ENCODE measurements around the gene CSNK1E.
A peak's percentile ranks its signal among the peaks of the same experiment; 100 is the strongest.

CSNK1E gene

GRCh38 chr22:38305471-38306448 is 11.5 kb downstream of the CSNK1E start:
- Histone ChIP-seq H3K9me3 (ENCODE audit: control insufficient read depth in 5 of 5, low read length in 5 of 5) (no peaks in the 10 kb centered on the region), H3K36me3 (ENCODE audit: control insufficient read depth in 5 of 5, insufficient read depth in 5 of 5, low read length in 5 of 5) (peaks cover 0 to 57% (median 44%) of the 10 kb centered on the region in 5 donors), H3K4me1 (ENCODE audit: control insufficient read depth in 5 of 5, insufficient read depth in 5 of 5, low read length in 5 of 5) (peaks cover 22 to 64% (median 60%) of the 10 kb centered on the region in 5 donors), H3K9ac (ENCODE audit: low read length in 5 of 5) (peak overlapping the region in 2 of 5 donors; percentile 14 to 59), H3K27ac (ENCODE audit: low read depth, low read length) (peak overlapping the region; percentile 82), H3K4me3 (ENCODE audit: low read depth in 1 of 5, low read length in 5 of 5) (peak overlapping the region in 1 of 5 donors; percentile 30), H3K27me3 (ENCODE audit: control insufficient read depth in 5 of 5, insufficient read depth in 4 of 5, low read length in 5 of 5) (no peaks in the 10 kb centered on the region)

DNA sequence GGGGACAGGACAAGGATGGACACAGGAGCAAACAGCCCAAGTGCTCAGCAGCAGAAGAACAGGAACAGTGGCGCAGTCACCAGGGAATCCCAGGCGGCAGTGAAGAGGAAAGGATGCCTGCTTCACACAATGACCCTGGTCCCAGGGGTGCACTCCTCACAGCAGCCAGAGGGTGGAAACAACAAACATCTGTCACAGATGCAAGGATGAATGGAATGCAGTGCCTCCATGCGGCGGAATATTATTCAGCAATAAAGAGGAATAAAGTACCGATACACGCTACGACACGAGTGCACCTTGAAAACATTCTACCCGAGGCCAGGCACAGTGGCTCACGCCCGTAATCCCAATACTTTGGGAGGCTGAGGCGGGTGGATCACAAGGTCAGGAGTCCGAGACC is 12.7 kb downstream of the CSNK1E start:
- peak overlapping the region; percentile 82 for H3K27ac ChIP-seq (ENCODE audit: low read depth, low read length)
- H3K36me3 ChIP-seq (ENCODE audit: control insufficient read depth in 5 of 5, insufficient read depth in 5 of 5, low read length in 5 of 5), result peaks cover 0 to 57% (median 53%) of the 10 kb centered on the region in 5 donors
- no peaks in the 10 kb centered on the region for H3K27me3 ChIP-seq (ENCODE audit: control insufficient read depth in 5 of 5, insufficient read depth in 4 of 5, low read length in 5 of 5)
- H3K9me3 ChIP-seq (ENCODE audit: control insufficient read depth in 5 of 5, low read length in 5 of 5), result no peaks in the 10 kb centered on the region
- peak overlapping the region in 1 of 5 donors; percentile 27 for H3K9ac ChIP-seq (ENCODE audit: low read length in 5 of 5)
- H3K4me3 ChIP-seq (ENCODE audit: low read depth in 1 of 5, low read length in 5 of 5), result peak overlapping the region in 2 of 5 donors; percentile 1 to 11
- peaks cover 15 to 51% (median 48%) of the 10 kb centered on the region in 5 donors for H3K4me1 ChIP-seq (ENCODE audit: control insufficient read depth in 5 of 5, insufficient read depth in 5 of 5, low read length in 5 of 5)

DNA sequence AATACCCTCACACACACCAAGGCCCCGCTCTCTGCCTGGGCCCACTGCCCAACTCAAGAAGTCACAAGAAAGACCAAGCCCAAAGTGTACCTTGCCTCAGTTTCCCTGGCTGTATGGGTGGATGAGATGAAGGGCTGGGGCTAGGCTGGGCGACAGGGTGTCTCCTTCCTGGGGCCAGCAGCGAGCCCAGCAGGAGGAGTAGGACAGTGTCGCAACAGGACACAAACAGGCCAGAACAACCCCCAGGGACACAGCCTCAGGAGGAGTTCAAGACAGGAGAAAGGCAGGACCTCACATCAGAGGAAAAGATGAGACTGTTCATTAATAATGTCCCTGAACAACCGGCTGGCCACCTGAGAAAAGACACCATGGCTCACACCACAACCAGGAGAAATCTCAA is 13.3 kb downstream of the CSNK1E start:
- Histone ChIP-seq H3K4me3 (ENCODE audit: low read depth in 1 of 5, low read length in 5 of 5) (peak overlapping the region in 1 of 5 donors; percentile 11), H3K27ac (ENCODE audit: low read depth, low read length) (peak overlapping the region; percentile 82), H3K9me3 (ENCODE audit: control insufficient read depth in 5 of 5, low read length in 5 of 5) (no peaks in the 10 kb centered on the region), H3K9ac (ENCODE audit: low read length in 5 of 5) (peak overlapping the region in 2 of 5 donors; percentile 24 to 38), H3K36me3 (ENCODE audit: control insufficient read depth in 5 of 5, insufficient read depth in 5 of 5, low read length in 5 of 5) (peaks cover 0 to 60% (median 56%) of the 10 kb centered on the region in 5 donors), H3K27me3 (ENCODE audit: control insufficient read depth in 5 of 5, insufficient read depth in 4 of 5, low read length in 5 of 5) (no peaks in the 10 kb centered on the region), H3K4me1 (ENCODE audit: control insufficient read depth in 5 of 5, insufficient read depth in 5 of 5, low read length in 5 of 5) (peaks cover 15 to 46% (median 43%) of the 10 kb centered on the region in 5 donors)

DNA sequence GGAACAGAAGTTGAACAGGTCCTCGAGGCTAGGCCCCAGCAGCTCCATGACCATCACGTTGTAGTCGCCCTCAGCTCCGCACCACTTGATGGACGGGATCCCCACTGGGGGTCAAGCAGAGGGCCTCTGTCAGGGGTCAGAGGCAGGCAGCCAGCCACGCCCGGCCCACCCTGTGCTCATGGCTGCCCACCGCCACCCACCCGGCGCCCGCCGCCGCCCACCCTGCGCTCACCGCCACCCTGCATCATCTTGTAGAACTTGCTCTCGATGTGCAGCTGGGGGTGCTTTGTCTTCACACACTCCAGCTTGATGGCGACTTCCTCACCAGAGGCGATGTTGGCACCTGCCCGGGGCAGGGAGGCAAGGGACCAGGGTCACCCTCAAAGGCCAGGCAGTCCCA is 14.3 kb downstream of the CSNK1E start:
- peaks cover 13 to 38% (median 35%) of the 10 kb centered on the region in 5 donors for H3K4me1 ChIP-seq (ENCODE audit: control insufficient read depth in 5 of 5, insufficient read depth in 5 of 5, low read length in 5 of 5)
- H3K9ac ChIP-seq (ENCODE audit: low read length in 5 of 5), result peak overlapping the region in 1 of 5 donors; percentile 22
- H3K9me3 ChIP-seq (ENCODE audit: control insufficient read depth in 5 of 5, low read length in 5 of 5), result no peaks in the 10 kb centered on the region
- H3K4me3 ChIP-seq (ENCODE audit: low read depth in 1 of 5, low read length in 5 of 5), result no peak overlapping the region
- no peaks in the 10 kb centered on the region for H3K27me3 ChIP-seq (ENCODE audit: control insufficient read depth in 5 of 5, insufficient read depth in 4 of 5, low read length in 5 of 5)
- H3K27ac ChIP-seq (ENCODE audit: low read depth, low read length), result no peak overlapping the region
- peaks cover 0 to 61% (median 58%) of the 10 kb centered on the region in 5 donors for H3K36me3 ChIP-seq (ENCODE audit: control insufficient read depth in 5 of 5, insufficient read depth in 5 of 5, low read length in 5 of 5)

- peaks cover 0 to 81% (median 77%) of the 10 kb centered on the region in 5 donors for H3K36me3 ChIP-seq (ENCODE audit: control insufficient read depth in 5 of 5, insufficient read depth in 5 of 5, low read length in 5 of 5)
- H3K9ac ChIP-seq (ENCODE audit: low read length in 5 of 5), result no peak overlapping the region
- no peak overlapping the region for H3K27ac ChIP-seq (ENCODE audit: low read depth, low read length)
Observed at GRCh38 chr22:38300946-38301345, 16.3 kb downstream of the CSNK1E start.

GRCh38 chr22:38300197-38300945 is 16.9 kb downstream of the CSNK1E start:
- Histone ChIP-seq H3K27ac (ENCODE audit: low read depth, low read length) (no peak overlapping the region), H3K9ac (ENCODE audit: low read length in 5 of 5) (no peak overlapping the region), H3K27me3 (ENCODE audit: control insufficient read depth in 5 of 5, insufficient read depth in 4 of 5, low read length in 5 of 5) (no peaks in the 10 kb centered on the region), H3K4me3 (ENCODE audit: low read depth in 1 of 5, low read length in 5 of 5) (no peak overlapping the region), H3K4me1 (ENCODE audit: control insufficient read depth in 5 of 5, insufficient read depth in 5 of 5, low read length in 5 of 5) (peaks cover 14 to 39% (median 33%) of the 10 kb centered on the region in 5 donors), H3K9me3 (ENCODE audit: control insufficient read depth in 5 of 5, low read length in 5 of 5) (no peaks in the 10 kb centered on the region), H3K36me3 (ENCODE audit: control insufficient read depth in 5 of 5, insufficient read depth in 5 of 5, low read length in 5 of 5) (peaks cover 0 to 87% (median 83%) of the 10 kb centered on the region in 5 donors)

More at GRCh38 chr22:38300946-38301345, 16.3 kb downstream of the CSNK1E start:
- Histone ChIP-seq H3K4me1 (ENCODE audit: control insufficient read depth in 5 of 5, insufficient read depth in 5 of 5, low read length in 5 of 5) (peaks cover 19 to 42% (median 37%) of the 10 kb centered on the region in 5 donors), H3K4me3 (ENCODE audit: low read depth in 1 of 5, low read length in 5 of 5) (no peak overlapping the region), H3K9me3 (ENCODE audit: control insufficient read depth in 5 of 5, low read length in 5 of 5) (no peaks in the 10 kb centered on the region), H3K27me3 (ENCODE audit: control insufficient read depth in 5 of 5, insufficient read depth in 4 of 5, low read length in 5 of 5) (no peaks in the 10 kb centered on the region)

GRCh38 chr22:38299770-38300102 is 17.5 kb downstream of the CSNK1E start:
- Histone ChIP-seq H3K27ac (ENCODE audit: low read depth, low read length) (no peak overlapping the region), H3K36me3 (ENCODE audit: control insufficient read depth in 5 of 5, insufficient read depth in 5 of 5, low read length in 5 of 5) (peaks cover 0 to 93% (median 89%) of the 10 kb centered on the region in 5 donors)

GRCh38 chr22:38298312-38299005 is 18.8 kb downstream of the CSNK1E start:
- Histone ChIP-seq H3K9ac (ENCODE audit: low read length in 5 of 5) (no peak overlapping the region), H3K36me3 (ENCODE audit: control insufficient read depth in 5 of 5, insufficient read depth in 5 of 5, low read length in 5 of 5) (peaks cover 0 to 100% (median 95%) of the 10 kb centered on the region in 5 donors), H3K27me3 (ENCODE audit: control insufficient read depth in 5 of 5, insufficient read depth in 4 of 5, low read length in 5 of 5) (no peaks in the 10 kb centered on the region), H3K27ac (ENCODE audit: low read depth, low read length) (no peak overlapping the region), H3K9me3 (ENCODE audit: control insufficient read depth in 5 of 5, low read length in 5 of 5) (no peaks in the 10 kb centered on the region), H3K4me1 (ENCODE audit: control insufficient read depth in 5 of 5, insufficient read depth in 5 of 5, low read length in 5 of 5) (peaks cover 6 to 31% (median 20%) of the 10 kb centered on the region in 5 donors), H3K4me3 (ENCODE audit: low read depth in 1 of 5, low read length in 5 of 5) (no peak overlapping the region)

More at GRCh38 chr22:38299770-38300102, 17.5 kb downstream of the CSNK1E start:
- H3K27me3 ChIP-seq (ENCODE audit: control insufficient read depth in 5 of 5, insufficient read depth in 4 of 5, low read length in 5 of 5), result no peaks in the 10 kb centered on the region
- peaks cover 14 to 33% (median 26%) of the 10 kb centered on the region in 5 donors for H3K4me1 ChIP-seq (ENCODE audit: control insufficient read depth in 5 of 5, insufficient read depth in 5 of 5, low read length in 5 of 5)
- H3K9ac ChIP-seq (ENCODE audit: low read length in 5 of 5), result no peak overlapping the region
- no peaks in the 10 kb centered on the region for H3K9me3 ChIP-seq (ENCODE audit: control insufficient read depth in 5 of 5, low read length in 5 of 5)
- H3K4me3 ChIP-seq (ENCODE audit: low read depth in 1 of 5, low read length in 5 of 5), result no peak overlapping the region

DNA sequence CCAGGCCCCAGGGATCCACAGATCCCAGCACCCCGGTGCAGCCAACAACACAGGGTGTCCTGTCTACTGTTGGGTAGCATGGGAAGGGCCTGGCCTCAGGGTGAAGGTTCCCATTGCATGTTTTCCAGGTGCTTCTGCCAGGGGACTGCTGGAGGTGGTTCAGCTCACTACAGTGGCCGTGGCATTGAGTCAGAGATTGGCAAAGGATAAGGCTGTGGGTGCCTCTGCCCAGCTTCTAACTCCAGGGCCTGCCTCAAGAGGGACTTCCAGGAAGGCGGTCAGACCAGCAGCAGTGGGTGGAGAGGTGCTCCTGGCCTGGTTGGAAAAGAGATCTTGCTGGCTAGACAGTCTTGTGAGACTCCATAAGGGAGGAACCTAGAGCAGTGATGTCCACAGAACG is 20.9 kb downstream of the CSNK1E start:
- H3K36me3 ChIP-seq (ENCODE audit: control insufficient read depth in 5 of 5, insufficient read depth in 5 of 5, low read length in 5 of 5), result peaks cover 0 to 97% (median 93%) of the 10 kb centered on the region in 5 donors
- no peak overlapping the region for H3K4me3 ChIP-seq (ENCODE audit: low read depth in 1 of 5, low read length in 5 of 5)
- peak overlapping the region; percentile 35 for H3K27ac ChIP-seq (ENCODE audit: low read depth, low read length)

More for the DNA sequence above, 20.9 kb downstream of the CSNK1E start:
- Histone ChIP-seq H3K9ac (ENCODE audit: low read length in 5 of 5) (peak overlapping the region in 1 of 5 donors; percentile 56), H3K9me3 (ENCODE audit: control insufficient read depth in 5 of 5, low read length in 5 of 5) (no peaks in the 10 kb centered on the region), H3K4me1 (ENCODE audit: control insufficient read depth in 5 of 5, insufficient read depth in 5 of 5, low read length in 5 of 5) (peaks cover 9 to 41% (median 30%) of the 10 kb centered on the region in 5 donors), H3K27me3 (ENCODE audit: control insufficient read depth in 5 of 5, insufficient read depth in 4 of 5, low read length in 5 of 5) (no peaks in the 10 kb centered on the region)
